AML-193 (cell line): ENCODE results near the gene ITIH5.

Experiments used
- DNase-seq, 2 experiments: peaks; one replicate each; lab custom pipeline; 2025; lab: John Stamatoyannopoulos, UW

Gene ITIH5

GRCh38 chr10:7626283-7626682 lies 40.5 kb downstream of the ITIH5 start:
- no peak for DNase-seq

GRCh38 chr10:7625836-7626235 lies 40.9 kb downstream of the ITIH5 start:
- no peak for DNase-seq

- no peak for DNase-seq
Measured at GRCh38 chr10:7625009-7625408, 41.8 kb downstream of the ITIH5 start.

GRCh38 chr10:7622969-7623368 lies 43.8 kb downstream of the ITIH5 start:
- DNase-seq, result no peak

GRCh38 chr10:7618461-7618860 lies 48.3 kb downstream of the ITIH5 start:
- DNase-seq, result no peak

- DNase-seq, result no peak
Measured at GRCh38 chr10:7611909-7612308, 54.9 kb downstream of the ITIH5 start.

- no peak for DNase-seq
Measured at GRCh38 chr10:7610651-7611389, 55.9 kb downstream of the ITIH5 start.

GRCh38 chr10:7610026-7610425 lies 56.7 kb downstream of the ITIH5 start:
- no peak for DNase-seq

- no peak for DNase-seq
Measured at GRCh38 chr10:7609556-7609955, 57.2 kb downstream of the ITIH5 start.

- DNase-seq, result no peak
Measured at GRCh38 chr10:7608001-7608400, 58.8 kb downstream of the ITIH5 start.

- DNase-seq, result no peak
Measured at GRCh38 chr10:7606951-7607404, 59.8 kb downstream of the ITIH5 start.

- DNase-seq, result no peak
Measured at GRCh38 chr10:7605565-7606295, 61.0 kb downstream of the ITIH5 start.

GRCh38 chr10:7601023-7601656 lies 65.6 kb downstream of the ITIH5 start:
- DNase-seq, result no peak

GRCh38 chr10:7598771-7599170 lies 68.0 kb downstream of the ITIH5 start:
- no peak for DNase-seq

GRCh38 chr10:7596356-7596755 lies 70.4 kb downstream of the ITIH5 start:
- DNase-seq, result no peak

GRCh38 chr10:7593905-7594304 lies 72.9 kb downstream of the ITIH5 start:
- DNase-seq, result no peak

GRCh38 chr10:7593063-7593462 lies 73.7 kb downstream of the ITIH5 start:
- DNase-seq, result no peak

GRCh38 chr10:7592627-7593026 lies 74.1 kb downstream of the ITIH5 start:
- no peak for DNase-seq

GRCh38 chr10:7590271-7590670 lies 76.5 kb downstream of the ITIH5 start:
- no peak for DNase-seq

GRCh38 chr10:7589748-7590147 lies 77.0 kb downstream of the ITIH5 start:
- no peak for DNase-seq

GRCh38 chr10:7587865-7588188 lies 78.9 kb downstream of the ITIH5 start:
- DNase-seq, result no peak

GRCh38 chr10:7587168-7587864 lies 79.5 kb downstream of the ITIH5 start:
- DNase-seq, result no peak

- DNase-seq, result no peak
Measured at GRCh38 chr10:7585228-7585627, 81.5 kb downstream of the ITIH5 start.
